Gastroesophageal sphincter (tissue), 4 donors: ENCODE data around the gene BCO2. TPM values are rescaled to one million over a fixed set of nuclear protein-coding genes. Genes with fewer than 3 reads are reported as not detected.

Experiments used
- ATAC-seq: fragments of 150-250 bp; one replicate; pipeline ENCODE4 v1.9.1; 2016; ENCODE audit warnings: mild to moderate bottlenecking, moderate library complexity
- H3K27ac ChIP-seq, 4 donors: fragments of 200-600 bp; sonication (generic) in 3 of 4; 1 replicate in 3 of 4; 2 replicates in 1 of 4; pipeline ENCODE4 v1.5.1; 2016 to 2019
- H3K27me3 ChIP-seq: fragments of 200-600 bp; sonication (generic); one replicate; pipeline ENCODE4 v1.5.1; 2019
- H3K36me3 ChIP-seq, 2 donors: fragments of 200-600 bp; sonication (generic); one replicate each; pipeline ENCODE4 v1.5.1; 2019; ENCODE audit warnings: control low read depth in 1 of 2
- H3K4me1 ChIP-seq, 3 donors: fragments of 200-600 bp; sonication (generic); 1 replicate in 2 of 3; 2 replicates in 1 of 3; pipeline ENCODE4 v1.5.1; 2016 to 2019; ENCODE audit warnings: control low read depth in 2 of 3
- H3K4me3 ChIP-seq, 2 donors: fragments of 200-600 bp; sonication (generic); one replicate each; pipeline ENCODE4 v1.5.1; 2019; ENCODE audit warnings: mild to moderate bottlenecking in 1 of 2, moderate library complexity in 1 of 2
- H3K9me3 ChIP-seq, 3 donors: fragments of 200-600 bp; sonication (generic); one replicate each; pipeline ENCODE4 v1.5.1; 2017 to 2019; ENCODE audit warnings: control low read depth in 2 of 3
- EP300 ChIP-seq: sonication (generic); formaldehyde crosslinking; IDR thresholded peaks from one replicate; pipeline ENCODE4 v1.6.1; 2017; ENCODE audit warnings: antibody characterized with exemption, mild to moderate bottlenecking
- POLR2A ChIP-seq, 2 donors: fragments of 450-650 bp; IDR thresholded peaks; one replicate each; pipeline ENCODE4 v1.6.1; 2017; ENCODE audit warnings: antibody characterized with exemption in 2 of 2, mild to moderate bottlenecking in 2 of 2, moderate library complexity in 1 of 2
- POLR2AphosphoS5 ChIP-seq: sonication (generic); formaldehyde crosslinking; IDR thresholded peaks from one replicate; pipeline ENCODE4 v1.6.1; 2017; ENCODE audit warnings: antibody characterized with exemption
- WGBS, 2 donors: methylation state at CpG; one replicate each; pipeline ENCODE4 v1.1.5; 2018; ENCODE audit warnings: low coverage in 1 of 2; 5-methylcytosine and 5-hydroxymethylcytosine counted together
- total RNA-seq, 4 donors: library from RNA; depleted of rRNA; stranded (reverse); fragments of >200 nt; gene quantifications; one replicate each; pipeline ENCODE4 v1.1.0, GENCODE V29; 2016
- TF ChIP-seq, protein P1 (sequence below), 4 experiments: fragments of 200-600 bp in 2 of 4; fragments of 450-650 bp in 2 of 4; sonication (generic) in 1 of 4; IDR thresholded peaks; one replicate each; pipeline ENCODE4 v1.5.1; 2017 to 2019; ENCODE audit warnings: antibody characterized with exemption in 4 of 4, mild to moderate bottlenecking in 2 of 4, moderate library complexity in 2 of 4

Gene BCO2
- total RNA-seq, 4 donors from 2014 or later = 0.96 to 7.5 (median 6.6) TPM

DNA sequence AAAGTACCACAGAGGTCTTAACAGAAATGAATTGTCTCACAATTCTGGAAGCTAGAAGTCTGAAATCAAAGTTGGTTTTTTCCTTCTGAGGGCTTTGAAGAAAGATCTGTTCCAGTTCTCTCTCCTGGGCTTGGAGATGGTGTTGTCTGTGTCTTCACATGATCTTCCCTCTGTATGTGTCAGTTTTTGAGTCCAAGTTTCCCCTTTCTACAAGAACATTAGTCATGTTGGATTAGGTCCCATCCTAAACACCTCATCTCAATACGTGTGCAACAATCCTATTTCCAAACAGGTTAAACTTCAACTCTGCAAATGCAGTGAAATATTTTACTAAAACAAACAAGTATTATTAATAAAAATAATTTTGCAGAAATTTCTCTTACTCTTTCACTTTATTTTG lies 47.8 kb downstream of the BCO2 start:
- ATAC-seq = no peak
- H3K4me1 ChIP-seq = peaks cover 6 to 39% (median 10%) of the 10 kb centered on the region in 3 donors
- WGBS, 2 donors = 25 to 29% methylated on average over 1 of the region's 1 CpG
- H3K27me3 ChIP-seq = no peaks in the 10 kb centered on the region
- no peak overlapping the region for H3K27ac ChIP-seq
- peaks cover 0 to 2% of the 10 kb centered on the region in 2 donors for H3K36me3 ChIP-seq
- TF ChIP-seq EP300 = no peak
- TF ChIP-seq POLR2A (IDR thresholded peaks at IDR 0.05) = no peak
- TF ChIP-seq POLR2AphosphoS5 = no peak
- TF ChIP-seq, protein P1, sequence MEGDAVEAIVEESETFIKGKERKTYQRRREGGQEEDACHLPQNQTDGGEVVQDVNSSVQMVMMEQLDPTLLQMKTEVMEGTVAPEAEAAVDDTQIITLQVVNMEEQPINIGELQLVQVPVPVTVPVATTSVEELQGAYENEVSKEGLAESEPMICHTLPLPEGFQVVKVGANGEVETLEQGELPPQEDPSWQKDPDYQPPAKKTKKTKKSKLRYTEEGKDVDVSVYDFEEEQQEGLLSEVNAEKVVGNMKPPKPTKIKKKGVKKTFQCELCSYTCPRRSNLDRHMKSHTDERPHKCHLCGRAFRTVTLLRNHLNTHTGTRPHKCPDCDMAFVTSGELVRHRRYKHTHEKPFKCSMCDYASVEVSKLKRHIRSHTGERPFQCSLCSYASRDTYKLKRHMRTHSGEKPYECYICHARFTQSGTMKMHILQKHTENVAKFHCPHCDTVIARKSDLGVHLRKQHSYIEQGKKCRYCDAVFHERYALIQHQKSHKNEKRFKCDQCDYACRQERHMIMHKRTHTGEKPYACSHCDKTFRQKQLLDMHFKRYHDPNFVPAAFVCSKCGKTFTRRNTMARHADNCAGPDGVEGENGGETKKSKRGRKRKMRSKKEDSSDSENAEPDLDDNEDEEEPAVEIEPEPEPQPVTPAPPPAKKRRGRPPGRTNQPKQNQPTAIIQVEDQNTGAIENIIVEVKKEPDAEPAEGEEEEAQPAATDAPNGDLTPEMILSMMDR (IDR thresholded peaks at IDR 0.05) = no peak
- H3K9me3 ChIP-seq = no peaks in the 10 kb centered on the region
- no peak overlapping the region for H3K4me3 ChIP-seq

DNA sequence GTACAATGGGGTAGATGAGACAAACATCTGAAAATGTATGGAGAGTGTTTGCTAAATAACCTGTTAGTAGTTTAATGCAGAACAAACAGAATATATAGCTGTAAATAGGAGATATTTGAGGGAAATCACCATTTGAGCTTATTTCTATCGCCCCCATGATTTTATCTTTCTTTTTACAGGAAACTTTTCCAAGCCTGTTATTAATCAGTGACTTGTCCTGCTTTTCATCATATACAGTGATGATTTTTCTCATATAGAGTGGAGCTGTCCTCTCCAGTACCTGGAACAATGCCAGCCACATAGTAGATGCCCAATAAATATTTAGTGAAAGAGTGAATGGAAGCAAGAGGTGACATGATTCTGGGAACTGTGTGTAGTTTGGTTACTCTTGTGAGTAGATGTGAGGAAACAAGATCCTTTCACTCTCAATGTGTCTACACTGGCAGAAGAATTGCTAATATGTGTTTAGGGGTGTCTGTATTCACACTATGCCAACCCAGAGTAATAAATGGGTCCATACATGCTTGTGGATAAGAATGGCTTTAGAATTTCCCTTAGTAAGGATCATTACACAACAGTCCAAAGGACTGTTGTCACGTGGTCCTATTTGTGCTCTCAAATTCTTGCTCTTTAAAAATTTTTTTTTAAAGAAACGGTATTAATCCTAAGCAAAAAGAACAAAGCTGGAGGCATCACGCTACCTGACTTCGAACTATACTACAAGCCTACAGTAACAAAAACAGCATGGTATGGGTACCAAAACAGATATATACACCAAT lies 48.6 kb downstream of the BCO2 start:
- H3K36me3 ChIP-seq = peaks cover 0 to 5% of the 10 kb centered on the region in 2 donors
- no peak for ATAC-seq
- H3K4me3 ChIP-seq = no peak overlapping the region
- no peak overlapping the region for H3K27ac ChIP-seq
- no peaks in the 10 kb centered on the region for H3K9me3 ChIP-seq
- peaks cover 6 to 45% (median 10%) of the 10 kb centered on the region in 3 donors for H3K4me1 ChIP-seq
- TF ChIP-seq EP300 = no peak
- TF ChIP-seq POLR2A (IDR thresholded peaks at IDR 0.05) = no peak
- TF ChIP-seq, protein P1 (IDR thresholded peaks at IDR 0.05) = no peak
- no peak for TF ChIP-seq POLR2AphosphoS5
- no peaks in the 10 kb centered on the region for H3K27me3 ChIP-seq
- 94 to 98% methylated on average over 5 of the region's 5 CpGs for WGBS, 2 donors

DNA sequence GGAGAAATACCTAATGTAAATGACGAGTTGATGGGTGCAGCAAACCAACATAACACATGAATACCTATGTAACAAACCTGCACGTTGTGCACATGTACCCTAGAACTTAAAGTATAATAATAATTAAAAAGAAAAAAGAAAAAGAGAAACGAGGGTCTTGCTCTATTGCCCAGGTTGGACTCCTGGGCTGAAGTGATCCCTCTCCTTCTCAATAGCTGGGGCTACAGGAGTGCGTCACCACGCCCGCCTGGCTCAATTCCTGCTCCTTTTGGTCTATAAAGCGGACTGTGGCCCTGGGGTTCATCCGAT lies 50.4 kb downstream of the BCO2 start:
- Histone ChIP-seq H3K4me3 (peak overlapping the region; percentile 61 to 62), H3K27me3 (no peaks in the 10 kb centered on the region), H3K27ac (peak overlapping the region; percentile 91 to 100 (median 96)), H3K36me3 (peaks cover 0 to 23% of the 10 kb centered on the region in 2 donors), H3K9me3 (no peaks in the 10 kb centered on the region), H3K4me1 (peaks cover 6 to 39% (median 7%) of the 10 kb centered on the region in 3 donors)
- no peak for ATAC-seq
- 27 to 80% methylated on average over 1 to 8 of the region's 8 CpGs for WGBS, 2 donors
- TF ChIP-seq POLR2AphosphoS5 (no peak), EP300 (no peak), POLR2A (IDR thresholded peaks at IDR 0.05) (no peak)
- TF ChIP-seq, protein P1 (IDR thresholded peaks at IDR 0.05) = no peak

DNA sequence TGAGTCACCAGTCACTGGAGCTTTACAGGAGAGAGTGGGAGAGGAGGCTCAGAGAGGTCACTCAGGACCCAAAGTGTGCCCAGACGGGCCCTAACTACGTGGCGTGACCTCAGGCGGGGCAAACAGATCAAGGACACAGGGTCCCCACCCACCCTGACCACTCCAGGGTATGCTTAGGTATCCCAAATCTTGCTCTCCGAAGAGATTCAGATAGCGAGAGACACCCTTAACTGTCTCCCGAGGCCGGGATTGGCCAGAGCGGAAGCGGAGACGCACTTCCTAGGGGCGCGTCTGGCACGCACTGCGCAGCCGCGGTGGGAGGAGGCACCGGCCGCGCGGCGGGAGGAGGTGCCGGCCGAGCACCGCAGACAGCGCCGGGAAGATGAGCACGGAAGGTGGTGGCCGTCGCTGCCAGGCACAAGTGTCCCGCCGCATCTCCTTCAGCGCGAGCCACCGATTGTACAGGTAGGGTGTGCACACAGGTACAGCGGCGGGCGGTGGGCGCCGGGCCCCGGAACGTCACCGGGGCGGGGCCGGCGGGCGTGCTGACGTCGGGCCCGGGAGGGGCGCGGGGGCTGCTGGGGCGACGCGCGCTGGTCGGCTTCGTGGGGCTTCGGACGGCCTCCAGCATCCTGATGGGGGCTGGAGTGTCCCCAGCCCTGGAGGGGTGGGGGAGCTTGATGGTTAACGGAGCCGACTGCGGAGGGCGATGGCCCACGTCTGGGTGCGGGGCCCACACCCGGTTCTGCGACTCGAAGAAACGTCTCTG lies 50.9 kb downstream of the BCO2 start, which contains the start of gene PTS:
Gene PTS (plus strand): TSS at position 367 of the 769 bp plus-strand sequence. CDS start 16 bp downstream, at position 383.
- TF ChIP-seq POLR2AphosphoS5 = peak; percentile 93
- TF ChIP-seq POLR2A (IDR thresholded peaks at IDR 0.05) = peak; percentile 90 to 93
- TF ChIP-seq, protein P1 (IDR thresholded peaks at IDR 0.05) = no peak
- no peak for TF ChIP-seq EP300
- H3K4me1 ChIP-seq = peaks cover 6 to 34% (median 7%) of the 10 kb centered on the region in 3 donors
- H3K27me3 ChIP-seq = no peaks in the 10 kb centered on the region
- H3K36me3 ChIP-seq = peaks cover 0 to 28% of the 10 kb centered on the region in 2 donors
- no CpG with 5 or more reads among the region's 70 CpGs for WGBS, 2 donors
- H3K4me3 ChIP-seq = peak within 1 kb of the TSS; percentile 61 to 62
- ATAC-seq = peak; percentile 98
- no peaks in the 10 kb centered on the region for H3K9me3 ChIP-seq
- H3K27ac ChIP-seq = peak within 1 kb of the TSS; percentile 91 to 100 (median 96)
